ENCODE measurements around the gene ADM2. TPM values are rescaled to one million over a fixed set of nuclear protein-coding genes. Genes with fewer than 3 reads are reported as not detected.
"Not testable (repeated sequence)": the region's sequence is repeated elsewhere in the genome, so short reads cannot be mapped to it uniquely, and the experiment has no call there.

The ADM2 gene
- total and polyA plus RNA-seq, 2 of the 13 experiments (the other 11 are each of a cell fraction or from before 2014, with no cell fraction given), result 1.2 to 3.0 TPM

DNA sequence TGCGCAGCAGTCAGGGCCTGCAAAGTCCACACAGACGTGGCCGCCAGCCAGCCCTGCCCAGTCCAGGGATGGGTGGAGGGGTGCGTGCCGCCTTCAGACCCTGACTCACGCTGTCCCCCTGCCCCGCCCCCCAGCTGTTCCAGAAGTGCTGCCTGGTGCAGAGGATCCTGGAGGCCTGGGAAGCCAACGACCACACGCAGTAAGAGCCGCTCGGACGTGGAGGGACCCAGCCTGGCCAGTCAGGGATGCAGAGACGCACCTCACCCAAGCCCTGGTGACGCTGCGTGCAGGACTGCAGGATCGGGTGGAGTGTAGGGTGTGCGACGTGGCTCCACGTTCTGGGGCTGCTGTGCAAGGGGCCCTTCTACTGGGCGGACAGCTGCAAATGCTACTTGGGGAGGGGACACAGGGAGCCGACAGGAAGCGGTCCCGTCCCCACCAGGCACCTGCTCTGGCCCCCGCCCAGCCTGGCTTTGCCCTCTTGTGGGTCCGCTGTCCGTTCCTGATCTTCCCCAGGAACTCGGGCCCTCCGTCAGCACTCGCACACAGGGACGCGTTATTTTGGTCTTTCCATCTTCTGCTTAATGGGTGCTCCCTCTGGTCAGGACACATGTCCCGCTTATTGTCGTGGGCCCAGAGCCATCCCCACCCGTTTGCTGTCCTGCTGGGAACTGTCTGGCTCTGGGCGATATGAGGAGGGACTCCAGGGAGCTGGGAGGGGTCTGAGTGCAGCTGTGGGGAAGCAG lies 49.0 kb upstream of the ADM2 start (continued):
- TF ChIP-seq, protein P1, sequence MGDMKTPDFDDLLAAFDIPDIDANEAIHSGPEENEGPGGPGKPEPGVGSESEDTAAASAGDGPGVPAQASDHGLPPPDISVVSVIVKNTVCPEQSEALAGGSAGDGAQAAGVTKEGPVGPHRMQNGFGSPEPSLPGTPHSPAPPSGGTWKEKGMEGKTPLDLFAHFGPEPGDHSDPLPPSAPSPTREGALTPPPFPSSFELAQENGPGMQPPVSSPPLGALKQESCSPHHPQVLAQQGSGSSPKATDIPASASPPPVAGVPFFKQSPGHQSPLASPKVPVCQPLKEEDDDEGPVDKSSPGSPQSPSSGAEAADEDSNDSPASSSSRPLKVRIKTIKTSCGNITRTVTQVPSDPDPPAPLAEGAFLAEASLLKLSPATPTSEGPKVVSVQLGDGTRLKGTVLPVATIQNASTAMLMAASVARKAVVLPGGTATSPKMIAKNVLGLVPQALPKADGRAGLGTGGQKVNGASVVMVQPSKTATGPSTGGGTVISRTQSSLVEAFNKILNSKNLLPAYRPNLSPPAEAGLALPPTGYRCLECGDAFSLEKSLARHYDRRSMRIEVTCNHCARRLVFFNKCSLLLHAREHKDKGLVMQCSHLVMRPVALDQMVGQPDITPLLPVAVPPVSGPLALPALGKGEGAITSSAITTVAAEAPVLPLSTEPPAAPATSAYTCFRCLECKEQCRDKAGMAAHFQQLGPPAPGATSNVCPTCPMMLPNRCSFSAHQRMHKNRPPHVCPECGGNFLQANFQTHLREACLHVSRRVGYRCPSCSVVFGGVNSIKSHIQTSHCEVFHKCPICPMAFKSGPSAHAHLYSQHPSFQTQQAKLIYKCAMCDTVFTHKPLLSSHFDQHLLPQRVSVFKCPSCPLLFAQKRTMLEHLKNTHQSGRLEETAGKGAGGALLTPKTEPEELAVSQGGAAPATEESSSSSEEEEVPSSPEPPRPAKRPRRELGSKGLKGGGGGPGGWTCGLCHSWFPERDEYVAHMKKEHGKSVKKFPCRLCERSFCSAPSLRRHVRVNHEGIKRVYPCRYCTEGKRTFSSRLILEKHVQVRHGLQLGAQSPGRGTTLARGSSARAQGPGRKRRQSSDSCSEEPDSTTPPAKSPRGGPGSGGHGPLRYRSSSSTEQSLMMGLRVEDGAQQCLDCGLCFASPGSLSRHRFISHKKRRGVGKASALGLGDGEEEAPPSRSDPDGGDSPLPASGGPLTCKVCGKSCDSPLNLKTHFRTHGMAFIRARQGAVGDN (CRISPR knock-in tag; IDR thresholded peaks at IDR 0.05), result peak; percentile 26; the same call in 1 of the 2 replicates
- no peak for TF ChIP-seq POLR2G (IDR thresholded peaks at IDR 0.05; ENCODE audit: low read depth, low read length)
- no peak for TF ChIP-seq ZNF333 (CRISPR knock-in tag; IDR thresholded peaks at IDR 0.05; ENCODE audit: borderline replicate concordance)
- TF ChIP-seq ZNF3 (CRISPR knock-in tag; IDR thresholded peaks at IDR 0.05), result no peak
- no peak for TF ChIP-seq HNF4G (IDR thresholded peaks at IDR 0.05; ENCODE audit: borderline replicate concordance, low read depth, low read length)
- TF ChIP-seq HNF4G (CRISPR knock-in tag; IDR thresholded peaks at IDR 0.05; ENCODE audit: borderline replicate concordance, low read depth), result no peak
- no peak for TF ChIP-seq ZNF234 (CRISPR knock-in tag; conservative IDR thresholded peaks at IDR 0.05)
- no peak for TF ChIP-seq ZFP62 (CRISPR knock-in tag; IDR thresholded peaks at IDR 0.05)
- TF ChIP-seq ZNF34 (CRISPR knock-in tag; IDR thresholded peaks at IDR 0.05; ENCODE audit: borderline replicate concordance), result no peak
- TF ChIP-seq, protein P2, sequence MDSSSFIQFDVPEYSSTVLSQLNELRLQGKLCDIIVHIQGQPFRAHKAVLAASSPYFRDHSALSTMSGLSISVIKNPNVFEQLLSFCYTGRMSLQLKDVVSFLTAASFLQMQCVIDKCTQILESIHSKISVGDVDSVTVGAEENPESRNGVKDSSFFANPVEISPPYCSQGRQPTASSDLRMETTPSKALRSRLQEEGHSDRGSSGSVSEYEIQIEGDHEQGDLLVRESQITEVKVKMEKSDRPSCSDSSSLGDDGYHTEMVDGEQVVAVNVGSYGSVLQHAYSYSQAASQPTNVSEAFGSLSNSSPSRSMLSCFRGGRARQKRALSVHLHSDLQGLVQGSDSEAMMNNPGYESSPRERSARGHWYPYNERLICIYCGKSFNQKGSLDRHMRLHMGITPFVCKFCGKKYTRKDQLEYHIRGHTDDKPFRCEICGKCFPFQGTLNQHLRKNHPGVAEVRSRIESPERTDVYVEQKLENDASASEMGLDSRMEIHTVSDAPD (CRISPR knock-in tag; IDR thresholded peaks at IDR 0.05), result no peak
- TF ChIP-seq AGO2 (optimal IDR thresholded peaks at IDR 0.05; ENCODE audit: low read depth, low read length), result peak; percentile 76
- TF ChIP-seq ZNF562 (CRISPR knock-in tag; IDR thresholded peaks at IDR 0.05; ENCODE audit: borderline replicate concordance), result no peak
- no peak for TF ChIP-seq ZNF343 (CRISPR knock-in tag; IDR thresholded peaks at IDR 0.05)

DNA sequence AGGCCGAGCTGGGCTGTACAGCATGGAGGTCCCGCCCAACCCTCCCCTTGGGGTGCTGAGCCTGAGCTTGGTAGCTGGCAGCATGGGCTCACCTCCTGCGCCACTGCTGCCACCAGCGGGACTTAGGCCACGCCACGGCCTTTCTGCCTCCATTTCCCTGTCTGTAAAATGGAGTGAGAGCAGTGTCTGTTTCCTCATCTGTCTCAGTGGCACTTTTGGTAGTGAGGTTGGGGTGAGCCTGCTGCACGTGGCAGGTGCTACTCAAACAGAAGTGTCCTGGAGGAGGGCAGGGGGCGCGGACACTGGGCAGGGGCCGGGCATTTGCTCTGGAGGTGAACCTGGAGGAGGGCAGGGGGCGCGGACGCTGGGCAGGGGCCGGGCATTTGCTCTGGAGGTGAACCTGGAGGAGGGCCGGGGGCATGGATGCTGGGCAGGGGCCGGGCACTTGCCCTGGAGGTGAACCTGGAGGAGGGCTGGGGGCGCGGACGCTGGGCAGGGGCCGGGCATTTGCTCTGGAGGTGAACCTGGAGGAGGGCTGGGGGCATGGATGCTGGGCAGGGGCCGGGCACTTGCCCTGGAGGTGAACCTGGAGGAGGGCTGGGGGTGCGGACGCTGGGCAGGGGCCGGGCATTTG lies 48.3 kb upstream of the ADM2 start:
- H3K36me3 ChIP-seq (replicated peaks in 1 of 2; ENCODE audit: control insufficient read depth in 1 of 2, insufficient read depth in 2 of 2, low read length in 2 of 2), result peaks cover 44 to 71% of the 10 kb centered on the region in 2 experiments
- intact Hi-C loops (cut with micrococcal nuclease; ENCODE audit: unreplicated experiment); H3K27me3 ChIP-seq (ENCODE audit: control insufficient read depth in 1 of 2, insufficient read depth in 2 of 2, low read length in 2 of 2); H2AFZ ChIP-seq (ENCODE audit: low read length); H3K4me3 ChIP-seq (replicated peaks in 1 of 3; ENCODE audit: insufficient read depth in 1 of 3, low read depth in 2 of 3, low read length in 3 of 3); H4K20me1 ChIP-seq (ENCODE audit: insufficient read depth, low read length); H3K27ac ChIP-seq (ENCODE audit: extremely low read length, insufficient read depth, low read length); ATAC-seq; POLR2A ChIA-PET; H3K9me3 ChIP-seq (ENCODE audit: low read length); H3K79me2 ChIP-seq (ENCODE audit: insufficient read depth, low read length); in situ Hi-C loops (cut with HindIII; ENCODE audit: extremely low pct_ligation_motif_present, low pct_unique_long_range_greater_than_20kb); BruUV-seq (replicated peaks); H3K9ac ChIP-seq (ENCODE audit: insufficient read depth, low read depth, low read length); CTCF ChIA-PET (ENCODE audit: low intra/inter-chr PET ratio, low total read pairs); H3K4me1 ChIP-seq (ENCODE audit: insufficient read depth, low read length); FAIRE-seq; H3K4me2 ChIP-seq (ENCODE audit: low read depth, low read length); DNase-seq (ENCODE audit: low spot score): not testable (repeated sequence)
- 99% methylated on average over 11 of the region's 24 CpGs for WGBS (ENCODE audit: low lambda C conversion rate)

Measured in HepG2 (cell line).